Brain microvascular endothelial cell (primary cell): Measurements from ENCODE around the gene SIK2.
A peak's percentile ranks its signal among the peaks of the same experiment; 100 is the strongest.

ENCODE experiments used
- DNase-seq: peaks from one replicate; pipeline ENCODE4 v3.0.0-alpha.2; 2020
- H3K27ac ChIP-seq: fragments of 250-450 bp; sonication (Bioruptor Pico); 2 replicates; pipeline ENCODE4 v1.5.1; 2020; ENCODE audit warnings: mild to moderate bottlenecking, moderate library complexity
- H3K27me3 ChIP-seq: fragments of 250-450 bp; sonication (Bioruptor Pico); replicated peaks from 2 replicates; pipeline ENCODE4 v1.5.1; 2020; ENCODE audit warnings: mild to moderate bottlenecking
- H3K36me3 ChIP-seq: fragments of 250-450 bp; sonication (Bioruptor Pico); replicated peaks from 2 replicates; pipeline ENCODE4 v1.5.1; 2020; ENCODE audit warnings: mild to moderate bottlenecking
- H3K4me3 ChIP-seq: 2 replicates; pipeline ENCODE4 v1.5.1; 2011; ENCODE audit warnings: low read depth, mild to moderate bottlenecking, control low read depth, low read length, moderate library complexity
- CTCF ChIP-seq: IDR thresholded peaks from 2 replicates; pipeline ENCODE4 v1.5.1; 2011; ENCODE audit warnings: low read depth, mild to moderate bottlenecking, moderate library complexity, low read length, control low read depth, inconsistent platforms; ENCODE audit errors: missing control alignments
- in situ Hi-C: cut with HindIII; loops from 2 replicates; pipeline ENCODE4 v1.10.0; 2017; ENCODE audit warnings: low sequenced_read_pairs, low pct_ligation_motif_present

The SIK2 gene

DNA sequence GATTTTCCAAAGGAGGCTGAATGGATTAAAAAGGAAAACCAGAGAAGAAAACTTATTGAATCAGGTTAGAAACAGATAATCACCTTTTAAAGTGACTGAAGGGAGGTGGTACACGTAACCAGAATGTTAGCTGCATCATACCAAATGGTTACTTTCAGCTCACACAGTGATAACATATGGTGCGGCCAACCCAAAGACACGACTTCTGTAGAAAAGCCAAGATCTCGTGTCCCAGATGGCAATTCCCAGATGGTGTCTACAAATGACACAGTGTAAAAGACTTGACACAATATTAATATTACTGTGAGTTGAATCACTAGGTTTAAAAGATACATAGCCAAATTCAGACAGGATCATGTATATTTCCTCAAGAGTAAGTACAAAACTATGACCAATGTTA is 158.8 kb downstream of the SIK2 start:
- peaks cover 51% of the 10 kb centered on the region for H3K36me3 ChIP-seq
- H3K4me3 ChIP-seq, result no peak overlapping the region
- in situ Hi-C loops, result no loop called here
- no peak overlapping the region for H3K27ac ChIP-seq
- DNase-seq, result no peak
- H3K27me3 ChIP-seq, result no peaks in the 10 kb centered on the region
- no peak for TF ChIP-seq CTCF

DNA sequence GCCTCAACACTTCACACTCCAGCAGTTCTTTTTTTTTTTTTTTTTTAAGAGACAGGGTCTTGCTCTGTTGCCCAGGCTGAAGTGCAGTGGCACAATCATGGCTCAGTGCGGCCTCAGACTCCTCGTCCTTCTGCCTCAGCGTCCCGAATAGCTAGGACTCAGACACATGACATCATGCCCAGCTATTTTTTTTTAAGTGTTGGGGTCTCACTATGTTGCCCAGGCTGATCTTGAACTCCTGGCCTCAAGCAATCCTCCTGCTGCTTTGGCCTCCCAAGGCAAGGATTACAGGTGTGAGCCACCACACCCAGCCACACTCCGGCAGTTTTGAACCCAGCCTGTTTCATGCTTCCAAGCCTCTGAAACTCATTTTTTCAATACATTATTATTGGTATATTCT is 160.3 kb downstream of the SIK2 start:
- no peak for DNase-seq
- Histone ChIP-seq H3K4me3 (no peak overlapping the region), H3K36me3 (peaks cover 42% of the 10 kb centered on the region), H3K27ac (no peak overlapping the region), H3K27me3 (no peaks in the 10 kb centered on the region)
- no peak for TF ChIP-seq CTCF
- in situ Hi-C loops, result no loop called here

DNA sequence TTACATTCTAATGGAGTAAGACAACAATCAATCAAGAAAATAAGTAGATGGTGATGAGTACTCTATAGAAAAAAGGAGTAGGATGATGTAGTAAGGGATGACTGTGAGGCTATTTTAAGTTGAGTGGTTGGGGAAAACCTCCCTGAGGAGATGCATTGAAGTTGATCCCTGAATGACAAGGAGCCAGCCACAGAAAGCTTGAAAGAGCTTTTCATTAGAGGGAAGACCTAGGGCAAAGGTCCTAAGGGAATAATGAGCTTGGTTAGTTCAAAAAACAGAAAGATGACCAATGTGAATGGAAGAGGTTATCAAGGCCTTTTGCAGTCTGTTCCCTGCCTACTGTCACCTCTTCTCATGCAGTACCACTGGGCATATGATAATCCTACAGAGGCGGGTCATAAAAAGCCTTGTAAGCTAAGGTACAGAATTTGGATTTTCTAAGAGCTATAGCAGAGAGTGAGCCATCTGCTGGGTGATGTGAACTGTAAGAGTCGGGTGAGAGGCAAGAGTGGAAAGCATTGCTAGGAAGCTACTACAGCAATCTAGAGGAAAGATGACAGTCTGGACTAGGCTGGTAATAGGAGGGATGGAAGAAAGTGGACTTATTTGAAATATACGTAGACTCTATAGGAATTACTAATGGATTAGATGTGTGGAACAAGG is 160.9 kb downstream of the SIK2 start:
- no peak for DNase-seq
- no peaks in the 10 kb centered on the region for H3K27me3 ChIP-seq
- in situ Hi-C loops, result no loop called here
- TF ChIP-seq CTCF, result peak; percentile 35
- H3K36me3 ChIP-seq, result peaks cover 37% of the 10 kb centered on the region
- no peak overlapping the region for H3K27ac ChIP-seq
- no peak overlapping the region for H3K4me3 ChIP-seq

DNA sequence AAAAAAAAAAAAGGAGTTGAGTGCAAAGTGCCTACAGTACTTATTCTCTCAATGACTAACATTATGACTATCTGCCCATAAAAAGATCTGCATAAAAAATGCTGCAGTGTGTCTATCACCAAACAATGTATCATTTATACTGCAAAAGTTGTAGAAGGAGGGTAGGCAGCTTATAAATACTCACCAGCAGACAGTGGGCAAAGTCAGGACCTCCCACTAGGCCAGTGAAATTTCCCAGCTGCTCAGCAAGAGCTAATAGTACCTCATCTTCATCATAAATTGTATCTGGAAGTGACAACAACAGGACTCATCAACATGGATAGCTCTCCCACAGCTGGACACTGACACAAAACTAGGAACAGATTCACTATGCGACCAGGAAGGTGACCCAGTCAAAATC is 162.4 kb downstream of the SIK2 start:
- no peak for DNase-seq
- H3K36me3 ChIP-seq, result peaks cover 27% of the 10 kb centered on the region
- peak overlapping the region; percentile 96 for H3K4me3 ChIP-seq
- TF ChIP-seq CTCF, result no peak
- no peak overlapping the region for H3K27ac ChIP-seq
- H3K27me3 ChIP-seq, result no peaks in the 10 kb centered on the region
- in situ Hi-C loops, result no loop called here

- in situ Hi-C loops, result no loop called here
- Histone ChIP-seq H3K27me3 (no peaks in the 10 kb centered on the region), H3K27ac (peak overlapping the region; percentile 69), H3K36me3 (peaks cover 20% of the 10 kb centered on the region), H3K4me3 (peak overlapping the region; percentile 96)
- TF ChIP-seq CTCF, result no peak
- DNase-seq, result no peak
These were observed 163.2 kb downstream of the SIK2 start for GRCh38 chr11:111765320-111765983.
